ENCODE data around the gene GNAL. TPM values are rescaled to one million over a fixed set of nuclear protein-coding genes. Genes with fewer than 3 reads are reported as not detected.
A peak's percentile ranks its signal among the peaks of the same experiment; 100 is the strongest.

GNAL gene
- total and polyA plus RNA-seq, 2 of the 4 experiments (the other 2 are of a cell fraction), result 0.15 to 0.36 TPM

DNA sequence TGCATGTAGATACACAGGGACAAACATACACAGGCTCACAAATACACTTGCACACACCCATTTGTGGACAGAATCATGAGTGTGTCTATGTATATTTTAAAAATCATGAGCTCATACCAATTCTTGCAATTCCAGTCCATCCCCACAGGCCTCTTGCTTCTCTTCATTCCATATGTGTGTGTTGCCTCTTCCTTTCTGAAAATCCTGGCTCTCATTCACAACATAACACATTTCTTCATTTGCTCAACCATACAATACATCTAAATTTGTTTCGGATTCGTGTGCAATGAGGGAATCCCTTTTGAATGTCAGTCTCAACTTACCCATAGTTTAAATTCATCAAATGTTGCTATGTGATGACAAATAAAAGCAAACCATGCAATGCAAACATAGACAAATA lies 51.4 kb downstream of the GNAL start:
- Histone ChIP-seq H3K56ac (ENCODE audit: extremely low read depth, insufficient read depth, low read length) (no peak overlapping the region), H3K27me3 (ENCODE audit: control insufficient read depth, insufficient read depth, low read length) (peaks cover 48% of the 10 kb centered on the region), H3K4ac (ENCODE audit: low read depth, low read length) (no peak overlapping the region), H3K18ac (ENCODE audit: low read depth, low read length) (no peak overlapping the region), H3K9ac (ENCODE audit: low read depth, low read length) (no peak overlapping the region), H3K4me2 (ENCODE audit: low read depth, low read length) (no peak overlapping the region), H2AK5ac (ENCODE audit: low read depth, low read length) (no peak overlapping the region), H2BK5ac (ENCODE audit: low read depth, low read length, poor library complexity, severe bottlenecking) (no peak overlapping the region), H3K9me1 (ENCODE audit: insufficient read depth, low read length) (no peaks in the 10 kb centered on the region), H2BK120ac (ENCODE audit: low read depth, low read length) (no peak overlapping the region), H2BK20ac (ENCODE audit: low read depth, low read length) (no peak overlapping the region), H4K91ac (ENCODE audit: insufficient read depth, low read depth, low read length) (no peak overlapping the region), H2AK9ac (replicated peaks; ENCODE audit: low read depth, low read length, poor library complexity) (no peak overlapping the region), H2AFZ (replicated peaks; ENCODE audit: low read length, poor library complexity) (no peak overlapping the region), H3K27ac (ENCODE audit: insufficient read depth, low read length) (no peak overlapping the region), H4K5ac (ENCODE audit: low read depth, low read length) (no peak overlapping the region), H2BK15ac (ENCODE audit: low read depth, low read length) (no peak overlapping the region), H3K4me3 (ENCODE audit: insufficient read depth, low read depth, low read length) (no peak overlapping the region), H4K20me1 (ENCODE audit: insufficient read depth, low read length) (no peaks in the 10 kb centered on the region), H4K8ac (ENCODE audit: low read depth in 2 of 2, low read length in 2 of 2) (no peak overlapping the region), H3K9me3 (ENCODE audit: control insufficient read depth, insufficient read depth, low read length) (no peaks in the 10 kb centered on the region), H3K4me1 (ENCODE audit: control insufficient read depth, insufficient read depth, low read length) (no peaks in the 10 kb centered on the region), H3K23ac (ENCODE audit: low read depth, low read length) (no peak overlapping the region), H3K14ac (replicated peaks; ENCODE audit: low read depth, low read length) (no peak overlapping the region), H3K79me1 (ENCODE audit: low read depth in 1 of 2, low read length in 2 of 2) (no peaks in the 10 kb centered on the region), H3K36me3 (ENCODE audit: control insufficient read depth, insufficient read depth, low read length) (no peaks in the 10 kb centered on the region)
- WGBS, 2 experiments (ENCODE audit: extremely low coverage in 2 of 2, insufficient read length in 1 of 2), result no CpG with 5 or more reads among the region's 2 CpGs
- ChIA-PET CTCF (interaction anchor here (0.6 kb wide), 1 partner anchor 13 kb away, joined by 3 read pairs; no protein-coding TSS in a partner anchor), POLR2A (ENCODE audit: unreplicated experiment) (no interaction called here)
- peak; percentile 14; the same call in 1 of the 2 replicates for ATAC-seq (ENCODE audit: low read depth)
- dilution Hi-C loops (cut with HindIII; ENCODE audit: low sequenced_read_pairs, unreplicated experiment), result no loop called here
- in situ Hi-C loops (cut with MboI; ENCODE audit: low sequenced_read_pairs), result no loop called here
- BruUV-seq (replicated peaks), result no TSS peak
- TF ChIP-seq FOS (IDR thresholded peaks at IDR 0.05; ENCODE audit: low read depth, low read length) (no peak), SMC3 (IDR thresholded peaks at IDR 0.05; ENCODE audit: low read depth, low read length) (no peak), NFE2L2 (IDR thresholded peaks at IDR 0.05; ENCODE audit: low read depth, low read length) (no peak), CHD1 (IDR thresholded peaks at IDR 0.05; ENCODE audit: low read depth, low read length) (no peak), RFX5 (IDR thresholded peaks at IDR 0.05; ENCODE audit: low read depth, low read length) (no peak), BHLHE40 (IDR thresholded peaks at IDR 0.05; ENCODE audit: low read depth, low read length) (no peak), CEBPB (IDR thresholded peaks at IDR 0.05; ENCODE audit: low read depth, low read length) (no peak), RAD21 (IDR thresholded peaks at IDR 0.05; ENCODE audit: low read length) (no peak), RCOR1 (IDR thresholded peaks at IDR 0.05; ENCODE audit: insufficient replicate concordance, low read length) (no peak), MAZ (IDR thresholded peaks at IDR 0.05; ENCODE audit: borderline replicate concordance, low read depth, low read length) (no peak), MXI1 (IDR thresholded peaks at IDR 0.05; ENCODE audit: borderline replicate concordance, low read depth, low read length) (no peak), POLR2A (IDR thresholded peaks at IDR 0.05; ENCODE audit: low read depth, low read length) (no peak), MAFK (IDR thresholded peaks at IDR 0.05; ENCODE audit: low read depth, low read length) (no peak)
- TF ChIP-seq, protein P1, sequence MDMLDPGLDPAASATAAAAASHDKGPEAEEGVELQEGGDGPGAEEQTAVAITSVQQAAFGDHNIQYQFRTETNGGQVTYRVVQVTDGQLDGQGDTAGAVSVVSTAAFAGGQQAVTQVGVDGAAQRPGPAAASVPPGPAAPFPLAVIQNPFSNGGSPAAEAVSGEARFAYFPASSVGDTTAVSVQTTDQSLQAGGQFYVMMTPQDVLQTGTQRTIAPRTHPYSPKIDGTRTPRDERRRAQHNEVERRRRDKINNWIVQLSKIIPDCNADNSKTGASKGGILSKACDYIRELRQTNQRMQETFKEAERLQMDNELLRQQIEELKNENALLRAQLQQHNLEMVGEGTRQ (IDR thresholded peaks at IDR 0.05; ENCODE audit: low read depth, low read length), result no peak
- TF ChIP-seq, protein P2, sequence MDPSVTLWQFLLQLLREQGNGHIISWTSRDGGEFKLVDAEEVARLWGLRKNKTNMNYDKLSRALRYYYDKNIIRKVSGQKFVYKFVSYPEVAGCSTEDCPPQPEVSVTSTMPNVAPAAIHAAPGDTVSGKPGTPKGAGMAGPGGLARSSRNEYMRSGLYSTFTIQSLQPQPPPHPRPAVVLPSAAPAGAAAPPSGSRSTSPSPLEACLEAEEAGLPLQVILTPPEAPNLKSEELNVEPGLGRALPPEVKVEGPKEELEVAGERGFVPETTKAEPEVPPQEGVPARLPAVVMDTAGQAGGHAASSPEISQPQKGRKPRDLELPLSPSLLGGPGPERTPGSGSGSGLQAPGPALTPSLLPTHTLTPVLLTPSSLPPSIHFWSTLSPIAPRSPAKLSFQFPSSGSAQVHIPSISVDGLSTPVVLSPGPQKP (IDR thresholded peaks at IDR 0.05; ENCODE audit: borderline replicate concordance, low read depth, low read length), result no peak
- TF ChIP-seq, protein P3, sequence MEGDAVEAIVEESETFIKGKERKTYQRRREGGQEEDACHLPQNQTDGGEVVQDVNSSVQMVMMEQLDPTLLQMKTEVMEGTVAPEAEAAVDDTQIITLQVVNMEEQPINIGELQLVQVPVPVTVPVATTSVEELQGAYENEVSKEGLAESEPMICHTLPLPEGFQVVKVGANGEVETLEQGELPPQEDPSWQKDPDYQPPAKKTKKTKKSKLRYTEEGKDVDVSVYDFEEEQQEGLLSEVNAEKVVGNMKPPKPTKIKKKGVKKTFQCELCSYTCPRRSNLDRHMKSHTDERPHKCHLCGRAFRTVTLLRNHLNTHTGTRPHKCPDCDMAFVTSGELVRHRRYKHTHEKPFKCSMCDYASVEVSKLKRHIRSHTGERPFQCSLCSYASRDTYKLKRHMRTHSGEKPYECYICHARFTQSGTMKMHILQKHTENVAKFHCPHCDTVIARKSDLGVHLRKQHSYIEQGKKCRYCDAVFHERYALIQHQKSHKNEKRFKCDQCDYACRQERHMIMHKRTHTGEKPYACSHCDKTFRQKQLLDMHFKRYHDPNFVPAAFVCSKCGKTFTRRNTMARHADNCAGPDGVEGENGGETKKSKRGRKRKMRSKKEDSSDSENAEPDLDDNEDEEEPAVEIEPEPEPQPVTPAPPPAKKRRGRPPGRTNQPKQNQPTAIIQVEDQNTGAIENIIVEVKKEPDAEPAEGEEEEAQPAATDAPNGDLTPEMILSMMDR (conservative IDR thresholded peaks at IDR 0.05; ENCODE audit: low read depth, low read length), result no peak
- DNase-seq, result no peak
- intact Hi-C loops (cut with micrococcal nuclease), result no loop called here
